ENCODE data around the gene RDH13. TPM values are rescaled to one million over a fixed set of nuclear protein-coding genes. Genes with fewer than 3 reads are reported as not detected.
"Not testable (repeated sequence)": the region's sequence is repeated elsewhere in the genome, so short reads cannot be mapped to it uniquely, and the experiment has no call there.

Gene RDH13
- total RNA-seq, 1 donor, result 12.7 TPM

DNA sequence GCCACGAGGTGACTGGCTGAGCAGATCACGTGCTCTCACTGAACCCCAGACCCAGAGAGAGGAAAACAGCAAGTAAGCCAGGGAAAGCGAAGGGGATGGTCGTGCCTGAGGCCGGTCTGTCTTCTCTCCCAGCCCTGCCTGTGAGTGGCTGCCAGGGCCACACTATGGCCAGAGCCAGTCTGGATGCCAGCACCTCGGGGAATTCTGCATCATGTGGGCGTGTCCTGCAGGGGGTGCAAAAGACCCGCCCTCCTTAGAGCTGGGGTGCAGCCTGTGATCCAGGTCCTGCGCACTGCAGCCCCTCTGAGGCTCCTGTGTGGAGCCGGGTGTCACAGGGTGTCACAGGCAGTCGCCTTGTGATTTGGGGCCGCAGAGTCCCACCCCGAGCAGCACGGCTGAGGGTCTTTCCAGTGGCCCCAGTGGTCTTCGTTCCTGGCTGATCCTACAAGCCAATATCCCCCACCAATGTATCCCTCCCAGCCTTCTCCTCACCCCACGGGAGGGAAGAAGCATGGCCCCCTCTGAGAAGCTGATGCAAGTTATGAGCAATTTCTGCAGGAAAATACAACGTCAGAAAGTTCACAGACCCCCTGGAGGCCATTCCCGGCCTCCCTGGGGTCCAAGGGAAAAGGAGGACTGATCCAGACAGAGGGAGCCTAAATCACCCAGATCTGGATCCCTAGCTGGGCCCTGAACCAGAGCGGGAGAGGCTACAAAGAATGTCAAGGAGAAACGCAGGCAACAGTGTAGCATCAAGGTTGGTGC, 46.8 kb upstream of the RDH13 start:
- H2AFZ ChIP-seq (ENCODE audit: low read length), result no peak overlapping the region
- DNase-seq (ENCODE audit: insufficient read length, low spot score, missing footprints), result peak; percentile 60
- no peaks in the 10 kb centered on the region for H3K9me3 ChIP-seq (ENCODE audit: low read depth, low read length)
- H3K79me2 ChIP-seq (ENCODE audit: insufficient read depth, low read length), result peaks cover 78% of the 10 kb centered on the region
- H3K27me3 ChIP-seq (ENCODE audit: insufficient read depth, low read length), result no peaks in the 10 kb centered on the region
- H4K20me1 ChIP-seq (ENCODE audit: insufficient read depth, low read length), result peaks cover 45% of the 10 kb centered on the region
- H3K4me1 ChIP-seq (ENCODE audit: insufficient read depth, low read length), result no peaks in the 10 kb centered on the region
- H3K27ac ChIP-seq (ENCODE audit: low read depth, low read length), result no peak overlapping the region
- no peak overlapping the region for H3K4me3 ChIP-seq (ENCODE audit: insufficient read depth, low read length)
- no peak for TF ChIP-seq CTCF (IDR thresholded peaks at IDR 0.05; ENCODE audit: extremely low read depth, low read depth, low read length)
- peaks cover 15% of the 10 kb centered on the region for H3K36me3 ChIP-seq (ENCODE audit: insufficient read depth, low read length)
- no peak overlapping the region for H3K4me2 ChIP-seq (ENCODE audit: insufficient read depth, low read length)

- not testable (repeated sequence) for H3K27ac ChIP-seq (ENCODE audit: low read depth, low read length); DNase-seq (ENCODE audit: insufficient read length, low spot score, missing footprints); H3K4me3 ChIP-seq (ENCODE audit: insufficient read depth, low read length); H3K4me2 ChIP-seq (ENCODE audit: insufficient read depth, low read length); H3K9me3 ChIP-seq (ENCODE audit: low read depth, low read length); H2AFZ ChIP-seq (ENCODE audit: low read length); H3K27me3 ChIP-seq (ENCODE audit: insufficient read depth, low read length); H3K4me1 ChIP-seq (ENCODE audit: insufficient read depth, low read length)
- Histone ChIP-seq H3K36me3 (ENCODE audit: insufficient read depth, low read length) (peaks cover 30% of the 10 kb centered on the region), H4K20me1 (ENCODE audit: insufficient read depth, low read length) (peaks cover 28% of the 10 kb centered on the region), H3K79me2 (ENCODE audit: insufficient read depth, low read length) (peaks cover 65% of the 10 kb centered on the region)
These were observed 44.3 kb upstream of the RDH13 start for GRCh38 chr19:55107252-55107651.

DNA sequence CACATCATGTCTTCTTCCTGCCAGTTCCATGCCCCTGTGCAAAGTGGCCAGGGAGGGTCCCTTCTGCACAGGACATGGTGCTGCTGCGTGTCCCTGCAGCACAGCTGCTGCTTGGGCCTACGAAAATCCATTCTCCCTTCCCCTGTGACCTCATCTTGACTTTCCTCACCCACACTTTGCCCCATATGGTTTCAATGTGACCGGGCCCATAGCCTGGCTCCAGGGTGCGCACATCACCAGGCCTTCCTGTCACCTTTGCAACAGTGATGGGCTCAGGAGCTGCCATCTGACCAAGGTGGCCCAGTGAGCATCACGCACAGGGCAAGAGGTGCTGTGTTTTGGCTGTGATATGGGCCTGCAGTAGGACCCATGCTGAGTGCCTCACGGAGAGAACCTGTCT, 43.6 kb upstream of the RDH13 start:
- Histone ChIP-seq H3K9me3 (ENCODE audit: low read depth, low read length) (peaks cover 3% of the 10 kb centered on the region), H4K20me1 (ENCODE audit: insufficient read depth, low read length) (peaks cover 23% of the 10 kb centered on the region), H3K36me3 (ENCODE audit: insufficient read depth, low read length) (peaks cover 33% of the 10 kb centered on the region), H3K4me2 (ENCODE audit: insufficient read depth, low read length) (no peak overlapping the region), H3K79me2 (ENCODE audit: insufficient read depth, low read length) (peaks cover 60% of the 10 kb centered on the region), H3K27ac (ENCODE audit: low read depth, low read length) (no peak overlapping the region), H3K4me3 (ENCODE audit: insufficient read depth, low read length) (no peak overlapping the region), H3K4me1 (ENCODE audit: insufficient read depth, low read length) (no peaks in the 10 kb centered on the region), H3K27me3 (ENCODE audit: insufficient read depth, low read length) (no peaks in the 10 kb centered on the region), H2AFZ (ENCODE audit: low read length) (no peak overlapping the region)
- no peak for TF ChIP-seq CTCF (IDR thresholded peaks at IDR 0.05; ENCODE audit: extremely low read depth, low read depth, low read length)
- DNase-seq (ENCODE audit: insufficient read length, low spot score, missing footprints), result no peak

DNA sequence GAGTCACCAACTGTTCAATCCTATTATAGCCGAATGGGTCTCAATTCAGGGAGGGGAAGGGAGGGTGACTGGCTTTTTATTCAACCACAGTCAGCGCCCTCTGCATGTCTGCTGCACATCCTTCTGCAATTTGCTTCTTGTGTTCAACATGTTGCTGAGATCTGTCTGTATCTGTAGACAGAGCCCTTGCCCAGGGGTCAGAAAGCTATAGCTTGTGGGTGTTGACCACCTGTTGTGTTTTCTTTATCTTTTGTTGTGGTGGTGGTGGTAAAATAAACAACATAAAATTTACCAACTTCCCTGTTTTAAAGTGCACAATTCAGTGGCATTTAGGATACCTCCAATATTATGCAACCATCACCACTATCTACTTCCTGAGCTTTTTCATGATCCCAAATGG, 42.3 kb upstream of the RDH13 start:
- Histone ChIP-seq H3K4me1 (ENCODE audit: insufficient read depth, low read length) (no peaks in the 10 kb centered on the region), H3K36me3 (ENCODE audit: insufficient read depth, low read length) (peaks cover 37% of the 10 kb centered on the region), H4K20me1 (ENCODE audit: insufficient read depth, low read length) (peaks cover 19% of the 10 kb centered on the region), H3K79me2 (ENCODE audit: insufficient read depth, low read length) (peaks cover 55% of the 10 kb centered on the region), H3K4me3 (ENCODE audit: insufficient read depth, low read length) (no peak overlapping the region), H3K27me3 (ENCODE audit: insufficient read depth, low read length) (no peaks in the 10 kb centered on the region), H3K9me3 (ENCODE audit: low read depth, low read length) (peaks cover 3% of the 10 kb centered on the region), H3K27ac (ENCODE audit: low read depth, low read length) (no peak overlapping the region), H3K4me2 (ENCODE audit: insufficient read depth, low read length) (no peak overlapping the region), H2AFZ (ENCODE audit: low read length) (no peak overlapping the region)
- DNase-seq (ENCODE audit: insufficient read length, low spot score, missing footprints), result peak; percentile 69
- no peak for TF ChIP-seq CTCF (IDR thresholded peaks at IDR 0.05; ENCODE audit: extremely low read depth, low read depth, low read length)
